ENCODE measurements around the gene RNF212B. TPM values are rescaled to one million over a fixed set of nuclear protein-coding genes. Genes with fewer than 3 reads are reported as not detected.

Gene RNF212B
- total and polyA plus RNA-seq, 2 experiments from 2014 or later, result not detected

GRCh38 chr14:23202001-23202400 is 35.7 kb upstream of the RNF212B start:
- no peaks in the 10 kb centered on the region for H3K9me3 ChIP-seq (ENCODE audit: low read depth)
- 0 out of 2 replicates have a peak, but pooled peaks cover 2% of the 10 kb centered on the region for H3K27me3 ChIP-seq (replicated peaks; ENCODE audit: insufficient read depth)
- in situ Hi-C loops (cut with MboI), result no loop called here
- no peaks in the 10 kb centered on the region for H3K79me2 ChIP-seq (ENCODE audit: insufficient read depth)
- no peaks in the 10 kb centered on the region for H3K36me3 ChIP-seq (ENCODE audit: low read depth)
- H3K4me1 ChIP-seq (ENCODE audit: insufficient read depth), result no peaks in the 10 kb centered on the region
- no peak for TF ChIP-seq EZH2 (IDR thresholded peaks at IDR 0.05; ENCODE audit: insufficient read depth, poor library complexity, severe bottlenecking)
- TF ChIP-seq EZH2phosphoT487 (IDR thresholded peaks at IDR 0.05; ENCODE audit: insufficient read depth, low read depth), result no peak
- H2AFZ ChIP-seq, result no peak overlapping the region
- H3K4me2 ChIP-seq (ENCODE audit: unreplicated experiment), result no peak overlapping the region
- no peak overlapping the region for H3K27ac ChIP-seq
- no peak overlapping the region for H3K9ac ChIP-seq
- H3F3A ChIP-seq (ENCODE audit: insufficient read depth), result no peaks in the 10 kb centered on the region
- no peaks in the 10 kb centered on the region for H4K20me1 ChIP-seq (ENCODE audit: insufficient read depth)
- H3K9me2 ChIP-seq (ENCODE audit: insufficient read depth), result no peaks in the 10 kb centered on the region
- no peak for DNase-seq
- H3K4me3 ChIP-seq, result no peak overlapping the region
- 72 to 73% methylated on average over 7 of the region's 7 CpGs for WGBS, 2 experiments (ENCODE audit: low coverage in 1 of 2, low lambda C conversion rate in 2 of 2, missing lambda C conversion rate in 2 of 2)

GRCh38 chr14:23206422-23207145 is 31.2 kb upstream of the RNF212B start:
- TF ChIP-seq EZH2phosphoT487 (IDR thresholded peaks at IDR 0.05; ENCODE audit: insufficient read depth, low read depth) (no peak), EZH2 (IDR thresholded peaks at IDR 0.05; ENCODE audit: insufficient read depth, poor library complexity, severe bottlenecking) (no peak)
- Histone ChIP-seq H3K9me2 (ENCODE audit: insufficient read depth) (no peaks in the 10 kb centered on the region), H3K36me3 (ENCODE audit: low read depth) (no peaks in the 10 kb centered on the region), H3F3A (ENCODE audit: insufficient read depth) (no peaks in the 10 kb centered on the region), H3K9ac (no peak overlapping the region), H3K79me2 (ENCODE audit: insufficient read depth) (no peaks in the 10 kb centered on the region), H2AFZ (no peak overlapping the region), H3K4me1 (ENCODE audit: insufficient read depth) (no peaks in the 10 kb centered on the region), H3K27ac (no peak overlapping the region), H3K4me3 (no peak overlapping the region), H4K20me1 (ENCODE audit: insufficient read depth) (no peaks in the 10 kb centered on the region), H3K27me3 (replicated peaks; ENCODE audit: insufficient read depth) (peaks cover 14% of the 10 kb centered on the region; the same call in 1 of the 2 replicates), H3K4me2 (ENCODE audit: unreplicated experiment) (no peak overlapping the region), H3K9me3 (ENCODE audit: low read depth) (no peaks in the 10 kb centered on the region)
- WGBS, 2 experiments (ENCODE audit: low coverage in 1 of 2, low lambda C conversion rate in 2 of 2, missing lambda C conversion rate in 2 of 2), result 72 to 76% methylated on average over 3 of the region's 3 CpGs
- in situ Hi-C loops (cut with MboI), result no loop called here
- DNase-seq, result no peak

- Histone ChIP-seq H3K9me3 (ENCODE audit: low read depth) (no peaks in the 10 kb centered on the region), H3F3A (ENCODE audit: insufficient read depth) (no peaks in the 10 kb centered on the region), H3K27ac (no peak overlapping the region), H2AFZ (no peak overlapping the region), H4K20me1 (ENCODE audit: insufficient read depth) (no peaks in the 10 kb centered on the region), H3K9me2 (ENCODE audit: insufficient read depth) (no peaks in the 10 kb centered on the region), H3K9ac (no peak overlapping the region), H3K4me3 (no peak overlapping the region), H3K36me3 (ENCODE audit: low read depth) (no peaks in the 10 kb centered on the region), H3K4me2 (ENCODE audit: unreplicated experiment) (no peak overlapping the region), H3K27me3 (replicated peaks; ENCODE audit: insufficient read depth) (peaks cover 14% of the 10 kb centered on the region; the same call in 1 of the 2 replicates), H3K4me1 (ENCODE audit: insufficient read depth) (no peaks in the 10 kb centered on the region), H3K79me2 (ENCODE audit: insufficient read depth) (no peaks in the 10 kb centered on the region)
- in situ Hi-C loops (cut with MboI), result no loop called here
- WGBS, 2 experiments (ENCODE audit: low coverage in 1 of 2, low lambda C conversion rate in 2 of 2, missing lambda C conversion rate in 2 of 2), result 64 to 78% methylated on average over 3 of the region's 3 CpGs
- TF ChIP-seq EZH2phosphoT487 (IDR thresholded peaks at IDR 0.05; ENCODE audit: insufficient read depth, low read depth) (no peak), EZH2 (IDR thresholded peaks at IDR 0.05; ENCODE audit: insufficient read depth, poor library complexity, severe bottlenecking) (no peak)
- DNase-seq, result no peak
These were observed 30.6 kb upstream of the RNF212B start for GRCh38 chr14:23207146-23207540.

GRCh38 chr14:23208324-23208723 is 29.4 kb upstream of the RNF212B start:
- H3K9me3 ChIP-seq (ENCODE audit: low read depth), result no peaks in the 10 kb centered on the region
- in situ Hi-C loops (cut with MboI), result no loop called here
- no peaks in the 10 kb centered on the region for H3F3A ChIP-seq (ENCODE audit: insufficient read depth)
- no peaks in the 10 kb centered on the region for H3K4me1 ChIP-seq (ENCODE audit: insufficient read depth)
- H3K79me2 ChIP-seq (ENCODE audit: insufficient read depth), result no peaks in the 10 kb centered on the region
- TF ChIP-seq EZH2phosphoT487 (IDR thresholded peaks at IDR 0.05; ENCODE audit: insufficient read depth, low read depth) (no peak), EZH2 (IDR thresholded peaks at IDR 0.05; ENCODE audit: insufficient read depth, poor library complexity, severe bottlenecking) (no peak)
- no peak overlapping the region for H3K27ac ChIP-seq
- H3K27me3 ChIP-seq (replicated peaks; ENCODE audit: insufficient read depth), result peaks cover 14% of the 10 kb centered on the region; the same call in 1 of the 2 replicates
- no peaks in the 10 kb centered on the region for H4K20me1 ChIP-seq (ENCODE audit: insufficient read depth)
- H3K4me3 ChIP-seq, result no peak overlapping the region
- H3K4me2 ChIP-seq (ENCODE audit: unreplicated experiment), result no peak overlapping the region
- H3K36me3 ChIP-seq (ENCODE audit: low read depth), result no peaks in the 10 kb centered on the region
- H3K9me2 ChIP-seq (ENCODE audit: insufficient read depth), result no peaks in the 10 kb centered on the region
- H3K9ac ChIP-seq, result no peak overlapping the region
- no peak for DNase-seq
- no peak overlapping the region for H2AFZ ChIP-seq
